NK-92 (cell line): Measurements from ENCODE around the gene NOM1.
"Not testable (repeated sequence)": the region's sequence is repeated elsewhere in the genome, so short reads cannot be mapped to it uniquely, and the experiment has no call there.

Experiments used
- DNase-seq: peaks from one replicate; lab custom pipeline; 2025; ENCODE audit not compliant: unreplicated experiment; lab: John Stamatoyannopoulos, UW

Gene NOM1

DNA sequence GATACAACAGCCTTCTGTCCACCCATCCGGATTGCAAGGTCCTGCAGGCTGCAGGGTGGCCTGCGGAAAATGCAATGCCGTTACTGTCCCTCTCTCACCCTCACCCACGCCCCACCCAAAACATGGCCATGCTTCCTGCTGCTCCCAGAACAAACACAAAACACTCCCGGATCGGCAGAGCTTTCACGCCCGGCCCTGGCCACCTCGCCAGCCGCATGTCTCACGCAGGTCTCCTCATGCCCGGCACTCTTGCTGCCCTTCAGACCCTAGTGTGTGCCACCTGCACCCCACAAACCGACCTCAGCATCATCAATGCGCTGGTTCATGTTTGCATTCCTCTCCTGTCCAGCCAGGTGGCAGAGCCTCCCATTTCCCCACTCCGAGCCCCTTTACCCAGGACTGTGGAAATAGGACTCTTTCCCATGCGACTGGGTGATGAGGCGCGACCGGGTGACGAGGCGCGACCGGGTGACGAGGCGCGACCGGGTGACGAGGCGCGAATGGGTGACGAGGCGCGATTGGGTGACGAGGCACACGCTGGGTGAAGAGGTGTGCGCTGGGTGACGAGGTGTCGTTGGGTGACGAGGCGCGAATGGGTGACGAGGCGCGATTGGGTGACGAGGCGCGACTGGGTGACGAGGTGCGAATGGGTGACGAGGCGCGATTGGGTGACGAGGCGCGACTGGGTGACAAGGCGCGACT is 8.9 kb upstream of the NOM1 start:
- no peak for DNase-seq

DNA sequence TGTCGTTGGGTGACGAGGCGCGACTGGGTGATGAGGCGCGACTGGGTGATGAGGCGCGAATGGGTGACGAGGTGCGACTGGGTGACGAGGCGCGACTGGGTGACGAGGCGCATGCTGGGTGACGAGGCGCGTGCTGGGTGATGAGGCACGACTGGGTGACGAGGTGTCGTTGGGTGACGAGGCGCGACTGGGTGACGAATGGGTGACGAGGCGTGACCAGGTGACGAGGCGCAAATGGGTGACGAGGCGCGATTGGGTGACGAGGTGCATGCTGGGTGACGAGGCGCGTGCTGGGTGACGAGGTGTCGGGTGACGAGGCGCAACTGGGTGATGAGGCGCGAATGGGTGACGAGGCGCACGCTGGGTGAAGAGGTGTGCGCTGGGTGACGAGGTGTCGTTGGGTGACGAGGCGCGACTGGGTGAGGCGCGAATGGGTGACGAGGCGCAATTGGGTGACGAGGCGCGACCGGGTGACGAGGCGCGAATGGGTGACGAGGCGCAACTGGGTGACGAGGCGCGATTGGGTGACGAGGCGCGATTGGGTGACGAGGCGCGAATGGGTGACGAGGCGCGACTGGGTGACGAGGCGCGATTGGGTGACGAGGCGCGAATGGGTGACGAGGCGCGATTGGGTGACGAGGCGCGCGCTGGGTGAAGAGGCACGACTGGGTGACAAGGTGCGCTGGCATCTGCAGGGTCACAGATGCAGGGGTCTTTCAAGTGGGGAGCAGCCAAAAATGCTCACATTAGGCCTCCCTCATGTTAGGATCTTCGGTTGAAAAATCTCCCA is 7.9 kb upstream of the NOM1 start:
- no peak for DNase-seq

DNA sequence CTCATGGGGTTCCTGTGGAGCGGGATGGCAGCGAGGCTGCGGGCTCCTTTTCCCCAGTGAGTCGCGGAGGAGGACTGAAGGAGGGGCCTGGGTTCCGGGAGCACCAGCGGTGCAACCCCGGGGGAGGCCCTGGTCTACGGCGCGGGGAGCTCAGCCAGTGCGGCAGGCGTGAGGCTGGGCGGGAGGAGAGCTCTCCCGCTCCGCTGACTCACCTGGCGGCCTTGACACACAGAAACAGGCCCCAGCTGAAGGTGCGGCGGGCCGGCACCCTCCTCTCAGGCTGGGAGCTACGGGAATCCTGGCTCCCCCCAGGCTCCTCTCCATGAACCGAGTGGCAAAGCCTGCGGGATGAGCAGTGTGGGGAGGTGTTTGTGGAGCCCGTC is 6.8 kb upstream of the NOM1 start:
- no peak for DNase-seq

DNA sequence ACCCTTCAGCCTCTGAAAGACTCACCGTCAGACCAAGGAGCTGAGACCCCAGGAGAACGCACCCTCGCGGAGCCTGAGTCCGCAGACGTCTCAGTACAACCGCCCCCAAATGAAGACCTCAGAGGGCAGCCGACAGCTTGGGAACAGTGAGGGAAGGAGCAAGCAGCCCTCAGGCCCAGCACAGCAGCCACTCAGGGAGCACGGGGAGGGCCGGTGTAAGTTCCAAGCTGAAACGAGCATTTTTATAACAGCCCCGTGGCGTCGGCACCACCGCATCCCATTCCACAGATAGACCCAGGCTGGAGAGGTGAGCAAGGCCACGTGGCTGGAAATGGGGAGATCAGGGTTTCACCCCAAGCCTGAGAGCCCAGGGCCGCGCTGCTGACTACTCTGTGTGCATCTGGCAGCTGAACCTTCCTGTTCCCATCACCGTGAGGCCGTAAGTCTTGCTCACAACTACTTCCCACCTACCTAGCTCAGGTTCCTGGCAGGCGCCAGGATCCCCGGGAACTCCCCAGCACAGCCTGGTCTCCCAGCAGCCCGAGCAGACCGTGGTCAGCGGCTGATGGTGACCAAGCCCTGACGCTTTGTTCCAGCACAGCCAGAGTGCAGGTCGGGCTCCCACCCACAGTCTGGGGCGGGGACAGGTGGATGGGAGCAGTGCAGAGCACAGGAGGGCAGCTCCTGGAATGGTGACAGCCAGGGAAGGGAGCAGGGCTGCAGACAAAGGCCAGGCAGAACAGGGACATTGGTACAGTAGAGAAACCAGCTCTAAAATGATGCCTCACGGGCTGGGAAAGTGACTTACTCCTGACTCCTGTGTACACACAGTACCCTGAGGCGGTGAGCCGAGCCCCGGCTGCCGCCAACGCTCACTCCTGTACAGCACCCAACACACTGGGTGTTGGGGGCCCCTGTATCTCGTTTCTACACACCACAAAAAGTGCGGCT is 6.1 kb upstream of the NOM1 start:
- no peak for DNase-seq

DNA sequence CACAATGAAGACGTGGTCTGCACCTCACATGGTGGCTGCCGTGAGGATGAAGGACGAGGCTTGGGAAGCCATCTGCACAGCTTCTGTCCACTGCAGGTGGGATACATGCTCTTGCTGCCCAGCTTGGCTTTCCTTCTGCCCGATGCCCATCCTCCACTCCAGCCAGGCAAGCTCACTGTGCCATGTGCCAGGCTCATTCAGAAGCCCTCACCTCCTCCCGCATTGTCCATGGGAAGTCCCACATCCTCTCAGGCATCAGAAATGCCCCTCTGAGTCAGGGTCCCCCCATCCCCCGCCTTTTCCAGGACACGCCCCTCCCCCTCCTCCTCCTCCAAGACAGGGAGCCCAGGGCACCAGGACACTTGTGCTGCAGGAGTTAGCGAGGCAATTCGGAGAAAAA is 4.6 kb upstream of the NOM1 start:
- DNase-seq, result no peak

DNA sequence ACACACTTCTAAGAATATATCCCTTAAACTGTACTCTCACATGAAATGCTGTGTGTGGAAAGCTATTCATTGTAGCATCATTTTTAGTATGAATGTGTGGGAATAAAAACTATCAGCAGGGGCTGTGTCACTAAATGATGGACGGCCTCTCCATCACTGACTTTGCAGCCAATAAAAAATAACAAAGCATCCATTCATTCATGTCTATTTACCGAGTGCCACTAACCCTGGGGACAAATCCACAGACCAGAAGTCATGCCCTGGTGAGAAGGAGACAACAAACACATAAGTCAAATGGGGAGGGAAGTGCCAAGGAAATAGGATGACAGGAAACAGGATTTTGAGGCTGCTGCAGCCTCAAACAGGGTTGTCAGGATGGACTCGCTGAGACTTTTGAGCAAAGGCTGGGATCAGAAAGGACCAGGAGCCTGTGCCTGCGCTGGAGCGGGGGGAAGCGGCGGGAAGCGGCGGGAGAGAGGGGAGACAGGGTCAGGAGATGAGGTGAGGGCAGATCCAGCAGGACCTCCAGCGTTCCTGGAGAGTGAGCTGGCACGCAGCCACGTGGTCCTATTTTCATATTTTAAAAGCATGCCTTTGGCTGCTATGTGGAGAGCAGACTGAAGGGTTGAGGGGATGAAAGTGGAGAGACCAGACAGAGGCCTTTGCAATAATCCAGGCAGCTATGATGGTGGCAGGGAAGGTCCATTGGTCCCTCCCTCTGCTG is 2.2 kb upstream of the NOM1 start:
- DNase-seq, result no peak

DNA sequence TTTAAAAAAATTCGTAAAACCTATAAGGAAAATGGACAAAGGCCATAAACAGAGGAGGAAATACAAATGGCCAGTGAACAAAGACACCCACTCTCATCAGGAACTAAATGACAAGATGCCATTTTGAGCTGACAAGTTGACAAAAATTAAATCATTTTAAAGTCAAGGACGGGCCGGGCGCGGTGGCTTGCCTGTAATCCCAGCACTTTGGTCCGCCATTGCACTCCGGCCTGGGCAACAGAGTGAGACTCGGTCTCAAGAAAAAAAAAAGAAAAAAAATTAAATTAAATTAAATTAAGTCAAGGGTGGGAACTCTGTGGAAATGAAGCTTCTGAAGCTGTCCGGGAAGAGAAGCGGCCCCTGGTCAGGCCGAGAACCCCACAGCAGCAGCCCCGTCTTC is 1.2 kb upstream of the NOM1 start:
- DNase-seq, result no peak

DNA sequence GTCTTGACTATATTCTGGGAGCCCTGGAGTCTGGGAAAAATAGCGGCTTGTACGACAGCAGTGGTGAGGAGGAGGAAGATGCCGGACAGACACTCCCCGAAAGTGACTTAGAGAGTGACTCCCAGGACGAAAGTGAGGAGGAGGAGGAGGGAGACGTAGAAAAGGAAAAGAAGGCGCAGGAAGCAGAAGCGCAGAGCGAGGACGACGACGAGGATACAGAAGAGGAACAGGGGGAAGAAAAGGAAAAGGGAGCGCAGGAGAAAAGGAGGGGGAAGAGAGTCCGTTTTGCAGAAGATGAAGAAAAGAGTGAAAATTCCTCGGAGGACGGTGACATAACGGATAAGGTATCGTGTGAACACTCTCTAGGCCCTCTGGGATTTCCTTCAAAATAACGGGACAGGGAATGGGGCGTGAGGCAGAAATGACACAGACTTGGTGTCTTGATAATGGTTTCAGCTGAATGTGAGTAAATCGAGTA is 908 bp downstream of the NOM1 start:
- DNase-seq, result no peak

DNA sequence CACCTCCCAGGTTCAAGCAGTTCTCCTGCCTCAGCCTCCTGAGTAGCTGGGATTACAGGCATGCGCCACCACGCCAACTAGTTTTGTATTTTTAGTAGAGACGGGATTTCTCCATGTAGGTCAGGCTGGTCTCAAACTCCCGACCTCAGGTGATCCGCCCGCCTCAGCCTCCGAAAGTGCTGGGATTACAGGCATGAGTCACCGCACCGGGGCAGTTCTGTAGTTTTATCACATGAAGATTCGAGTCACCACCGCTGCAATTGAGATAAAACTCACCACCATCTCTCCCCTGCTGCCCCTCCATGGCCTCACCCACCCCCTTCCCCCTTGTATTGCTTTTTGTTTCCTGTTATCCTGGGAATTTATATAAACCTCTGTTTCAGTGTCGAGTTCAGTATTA is 3.7 kb downstream of the NOM1 start:
- not testable (repeated sequence) for DNase-seq

DNA sequence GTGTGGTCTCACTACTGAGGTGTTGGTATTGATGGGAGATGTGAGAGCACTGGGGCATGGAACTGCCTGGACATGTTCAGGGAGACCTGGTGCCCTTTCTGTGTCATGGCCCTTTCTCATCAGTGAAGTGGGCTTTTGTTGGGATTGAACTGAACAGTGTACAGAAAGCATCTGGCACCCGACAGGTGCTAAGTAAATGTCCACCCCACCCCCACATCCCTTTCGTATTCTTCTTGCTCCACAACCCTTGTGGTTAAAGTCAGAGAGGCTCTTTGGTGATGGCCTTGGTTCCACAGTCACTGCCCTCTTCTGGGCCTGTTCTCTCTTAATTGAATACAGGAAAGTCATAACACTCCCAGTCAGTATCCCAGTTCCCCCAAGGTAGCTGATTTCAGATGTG is 5.4 kb downstream of the NOM1 start:
- DNase-seq, result no peak

DNA sequence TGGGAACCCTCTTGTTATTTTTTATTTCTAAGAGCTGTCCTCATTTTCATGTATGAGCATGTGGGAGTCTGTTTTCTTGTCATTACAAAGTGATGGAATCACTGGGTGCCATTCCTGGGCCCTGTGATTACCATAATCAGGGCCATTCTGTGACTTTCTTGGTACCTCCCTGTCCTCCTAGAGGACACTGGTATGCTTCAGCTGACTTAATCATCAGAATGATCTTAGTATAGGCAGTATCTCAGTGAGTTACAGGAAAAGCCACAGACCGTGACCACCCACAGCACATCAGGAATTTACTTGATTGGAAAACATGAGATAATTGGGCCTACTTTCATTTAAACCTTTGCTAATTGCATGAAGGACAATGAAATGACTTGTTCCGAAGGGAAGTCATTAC is 7.2 kb downstream of the NOM1 start:
- no peak for DNase-seq

DNA sequence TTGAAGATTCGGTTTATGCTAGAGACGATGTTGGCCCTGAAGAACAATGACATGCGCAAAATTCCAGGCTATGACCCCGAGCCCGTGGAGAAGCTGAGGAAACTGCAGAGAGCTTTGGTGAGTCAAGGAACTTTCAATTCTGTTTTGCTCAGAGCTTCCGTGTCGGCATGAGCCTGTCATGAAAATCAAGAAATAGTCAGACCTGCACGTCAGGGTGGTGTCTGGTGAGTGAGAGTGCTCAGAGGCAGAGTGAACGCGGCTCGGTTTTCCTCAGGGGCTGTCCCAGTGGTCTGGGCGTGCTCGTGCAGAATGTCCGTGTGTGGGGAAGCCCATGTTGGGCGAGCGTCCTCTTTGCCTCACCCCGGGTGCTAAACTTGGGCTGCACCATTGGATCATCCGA is 12.6 kb downstream of the NOM1 start:
- no peak for DNase-seq

DNA sequence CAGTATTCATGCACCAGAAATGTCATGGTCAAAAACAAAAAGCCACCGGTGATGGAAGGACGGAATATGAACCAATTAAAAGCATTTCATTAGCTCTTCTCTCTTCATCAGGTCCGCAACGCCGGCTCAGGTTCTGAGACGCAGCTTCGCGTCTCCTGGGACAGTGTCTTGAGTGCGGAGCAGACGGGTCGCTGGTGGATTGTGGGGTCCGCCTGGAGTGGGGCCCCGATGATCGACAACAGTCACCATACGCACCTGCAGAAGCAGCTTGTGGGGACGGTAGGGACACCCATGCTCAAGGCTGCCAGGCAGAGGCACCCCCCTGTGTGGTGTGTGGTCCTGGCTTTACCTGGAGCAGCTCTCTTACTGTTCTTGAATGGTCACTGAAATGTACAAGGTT is 13.4 kb downstream of the NOM1 start:
- no peak for DNase-seq

DNA sequence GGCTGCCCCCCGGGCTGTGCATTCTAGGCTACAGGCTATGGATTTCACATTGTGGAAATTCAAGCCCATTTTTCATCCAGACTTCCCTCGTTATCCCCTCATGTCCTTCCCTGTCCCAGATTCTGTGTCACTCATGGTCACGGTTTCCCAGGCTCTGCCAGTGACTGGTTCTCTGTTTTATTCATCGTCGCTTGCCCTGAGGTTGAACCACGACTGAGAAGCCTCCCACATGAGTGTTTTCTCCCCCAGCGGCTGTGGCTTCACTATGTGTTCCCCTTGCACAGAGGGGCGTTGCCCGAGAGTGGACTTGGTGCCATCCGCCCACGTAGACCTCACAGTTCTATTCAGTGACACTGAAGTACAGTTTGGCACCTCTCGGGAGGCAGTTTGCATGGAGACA is 14.0 kb downstream of the NOM1 start:
- no peak for DNase-seq

DNA sequence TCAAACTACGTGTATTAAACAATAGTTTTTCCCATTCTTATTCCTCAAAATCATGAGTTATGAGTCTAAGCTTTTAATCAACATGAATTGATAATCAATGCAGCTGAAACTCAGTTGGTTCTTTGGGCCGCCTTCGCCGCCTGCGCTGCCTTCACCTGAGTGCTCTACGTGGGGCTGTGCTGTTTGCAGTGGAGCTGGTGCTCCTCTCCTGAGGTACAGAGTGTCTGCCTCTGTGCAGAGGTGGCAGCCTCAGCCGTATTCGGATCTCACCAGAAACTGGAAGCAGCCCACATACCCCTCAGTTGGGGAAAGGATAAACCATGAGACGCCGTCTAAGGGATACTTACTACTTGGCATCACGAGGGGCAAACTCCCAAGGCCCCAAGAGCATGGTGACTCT is 15.5 kb downstream of the NOM1 start:
- DNase-seq, result no peak

DNA sequence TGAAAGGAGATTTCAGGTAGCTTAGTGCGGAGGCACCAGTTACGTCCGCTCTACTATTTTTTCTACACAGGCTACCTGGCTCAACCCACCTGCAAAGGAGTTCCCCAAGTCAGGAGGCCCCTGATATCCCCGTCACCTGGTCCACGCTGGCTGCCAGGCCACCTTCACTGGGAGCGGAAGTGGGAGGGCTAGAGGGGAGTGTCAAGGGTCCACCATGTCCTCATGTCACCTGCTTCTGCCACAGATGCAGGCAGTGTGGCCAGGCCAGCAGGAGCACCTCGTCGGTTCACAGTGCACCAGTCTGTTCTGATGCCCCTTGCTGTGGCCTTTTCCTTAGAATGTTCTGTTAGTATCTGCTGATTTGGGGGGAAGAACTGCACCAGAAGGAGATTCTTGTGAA is 16.9 kb downstream of the NOM1 start:
- DNase-seq, result no peak

DNA sequence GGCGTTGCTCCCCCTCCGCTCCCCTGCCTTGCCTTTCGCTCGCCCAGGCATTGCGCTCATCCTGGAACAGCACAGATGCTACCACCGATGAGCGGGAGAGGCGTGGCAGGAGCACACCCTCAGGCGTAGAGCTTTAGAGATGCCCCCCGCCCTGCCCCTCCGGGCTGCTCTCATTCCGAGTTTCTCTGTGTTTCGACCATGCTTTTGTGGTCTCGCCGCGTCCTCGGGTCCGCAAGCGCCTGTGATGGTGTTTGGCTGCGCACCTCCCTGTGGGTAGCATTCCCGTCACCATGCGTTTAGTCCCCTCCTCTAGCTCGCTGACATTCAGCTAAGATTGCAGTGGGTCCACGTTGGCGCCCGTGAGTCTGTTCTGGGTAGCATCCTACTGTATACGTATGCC is 18.7 kb downstream of the NOM1 start:
- no peak for DNase-seq

DNA sequence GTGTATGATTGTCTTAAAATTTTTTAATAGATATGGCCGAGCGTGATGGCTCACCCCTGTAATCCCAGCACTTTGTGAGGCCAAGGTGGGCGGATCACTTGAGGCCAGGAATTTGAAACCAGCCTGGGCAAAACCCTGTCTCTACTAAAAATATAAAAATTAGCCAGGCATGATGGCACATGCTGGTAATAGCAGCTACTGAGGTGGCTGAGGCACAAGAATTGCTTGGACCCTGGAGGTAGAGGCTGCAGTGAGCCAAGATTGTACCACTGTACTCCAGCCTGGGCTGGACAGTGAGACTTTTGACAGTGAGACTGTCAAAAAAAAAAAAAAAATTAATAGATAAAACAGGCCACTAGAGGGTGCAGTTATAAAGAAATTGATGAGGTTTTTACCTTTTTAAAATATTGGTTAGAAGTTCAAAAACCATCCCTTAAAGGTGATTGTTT is 20.5 kb downstream of the NOM1 start:
- no peak for DNase-seq

DNA sequence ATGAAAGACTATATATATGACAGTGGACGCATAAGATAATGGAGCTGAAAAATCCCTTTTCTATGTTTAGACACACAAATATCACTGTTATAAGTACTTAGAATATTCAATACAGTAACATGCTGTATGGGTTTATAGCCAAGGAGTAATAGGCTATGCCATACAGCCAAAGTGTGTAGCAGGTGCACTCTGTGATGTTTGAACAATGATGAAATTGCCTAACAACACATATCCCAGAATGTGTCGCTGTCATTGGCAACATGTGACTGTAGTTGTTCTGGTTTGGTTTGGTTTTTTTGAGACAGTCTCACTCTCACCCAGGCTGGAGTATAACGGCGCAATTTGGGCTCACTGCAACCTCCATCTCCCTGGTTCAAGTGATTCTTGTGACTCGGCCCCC is 26.1 kb downstream of the NOM1 start:
- DNase-seq, result no peak

DNA sequence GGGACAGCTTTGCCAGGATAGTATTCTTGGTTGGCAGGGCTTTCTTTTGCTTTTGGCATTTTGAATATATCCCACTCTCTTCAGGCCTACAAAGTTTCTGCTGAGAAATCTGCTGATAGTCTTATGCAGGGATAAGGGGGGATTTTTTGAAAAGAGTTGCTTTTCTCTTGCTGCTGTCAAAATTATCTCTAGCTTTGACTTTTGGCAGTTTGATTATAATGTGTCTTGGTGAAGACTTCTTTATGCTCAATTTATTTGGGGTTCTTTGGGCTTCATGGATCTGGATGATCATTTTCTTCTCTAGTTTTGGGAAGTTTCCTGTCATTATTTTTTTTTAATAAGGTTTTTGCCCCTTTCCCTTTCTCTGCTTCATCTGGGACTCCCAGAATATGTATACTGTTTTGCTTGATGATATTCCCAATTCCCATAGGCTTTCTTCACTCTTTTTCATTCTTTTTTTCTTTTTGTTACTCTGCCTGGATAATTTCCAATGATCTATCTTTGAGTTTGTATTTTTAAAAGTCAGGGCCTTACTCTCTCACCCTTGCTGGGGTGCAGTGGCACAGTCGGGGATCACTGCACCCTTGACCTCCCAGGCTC is 29.6 kb downstream of the NOM1 start:
- DNase-seq, result no peak
